Tibial nerve (tissue), 3 donors: ENCODE results near the gene IL18R1.

Source experiments
- POLR2A ChIP-seq, 2 donors: fragments of 450-650 bp; IDR thresholded peaks; one replicate each; pipeline ENCODE4 v1.6.1; 2017; ENCODE audit warnings: antibody characterized with exemption in 2 of 2, mild to moderate bottlenecking in 2 of 2, moderate library complexity in 2 of 2
- TF ChIP-seq, protein P1 (sequence below), 5 experiments: fragments of 200-600 bp in 3 of 5; fragments of 450-650 bp in 2 of 5; sonication (generic) in 3 of 5; IDR thresholded peaks; one replicate each; pipeline ENCODE4 v1.5.1; 2016 to 2019; ENCODE audit warnings: antibody characterized with exemption in 5 of 5, mild to moderate bottlenecking in 3 of 5, moderate library complexity in 2 of 5

DNA sequence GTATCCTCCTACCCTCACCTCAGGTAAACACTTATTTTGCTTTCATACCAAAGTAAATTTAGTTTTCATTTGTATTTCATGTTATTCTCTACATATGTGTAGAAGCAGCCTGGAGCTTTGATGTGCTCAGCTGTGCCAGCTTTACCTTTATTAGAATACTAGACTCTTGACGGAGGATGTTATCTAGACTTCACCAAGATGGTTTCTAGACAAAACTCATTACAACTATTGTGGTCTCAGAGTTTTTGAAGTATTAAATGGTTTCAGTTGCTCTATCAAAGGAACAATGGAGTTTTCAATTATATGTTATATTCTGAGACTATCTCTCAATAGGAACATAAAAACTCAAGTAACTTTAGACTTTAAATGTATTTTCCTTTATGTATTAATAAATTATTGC, 62.4 kb downstream of the IL18R1 start:
- TF ChIP-seq, protein P1, sequence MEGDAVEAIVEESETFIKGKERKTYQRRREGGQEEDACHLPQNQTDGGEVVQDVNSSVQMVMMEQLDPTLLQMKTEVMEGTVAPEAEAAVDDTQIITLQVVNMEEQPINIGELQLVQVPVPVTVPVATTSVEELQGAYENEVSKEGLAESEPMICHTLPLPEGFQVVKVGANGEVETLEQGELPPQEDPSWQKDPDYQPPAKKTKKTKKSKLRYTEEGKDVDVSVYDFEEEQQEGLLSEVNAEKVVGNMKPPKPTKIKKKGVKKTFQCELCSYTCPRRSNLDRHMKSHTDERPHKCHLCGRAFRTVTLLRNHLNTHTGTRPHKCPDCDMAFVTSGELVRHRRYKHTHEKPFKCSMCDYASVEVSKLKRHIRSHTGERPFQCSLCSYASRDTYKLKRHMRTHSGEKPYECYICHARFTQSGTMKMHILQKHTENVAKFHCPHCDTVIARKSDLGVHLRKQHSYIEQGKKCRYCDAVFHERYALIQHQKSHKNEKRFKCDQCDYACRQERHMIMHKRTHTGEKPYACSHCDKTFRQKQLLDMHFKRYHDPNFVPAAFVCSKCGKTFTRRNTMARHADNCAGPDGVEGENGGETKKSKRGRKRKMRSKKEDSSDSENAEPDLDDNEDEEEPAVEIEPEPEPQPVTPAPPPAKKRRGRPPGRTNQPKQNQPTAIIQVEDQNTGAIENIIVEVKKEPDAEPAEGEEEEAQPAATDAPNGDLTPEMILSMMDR (IDR thresholded peaks at IDR 0.05): no peak
- no peak for TF ChIP-seq POLR2A (IDR thresholded peaks at IDR 0.05)
